Measurements from ENCODE around the gene DERL2.
"Not testable (repeated sequence)": the region's sequence is repeated elsewhere in the genome, so short reads cannot be mapped to it uniquely, and the experiment has no call there.

The DERL2 gene

GRCh38 chr17:5435781-5436315 lies 50.1 kb downstream of the DERL2 start:
- DNase-seq: not testable (repeated sequence)

GRCh38 chr17:5434984-5435383 lies 51.0 kb downstream of the DERL2 start:
- no peak for DNase-seq

- DNase-seq: no peak
These were observed 53.9 kb downstream of the DERL2 start for GRCh38 chr17:5431949-5432556.

DNA sequence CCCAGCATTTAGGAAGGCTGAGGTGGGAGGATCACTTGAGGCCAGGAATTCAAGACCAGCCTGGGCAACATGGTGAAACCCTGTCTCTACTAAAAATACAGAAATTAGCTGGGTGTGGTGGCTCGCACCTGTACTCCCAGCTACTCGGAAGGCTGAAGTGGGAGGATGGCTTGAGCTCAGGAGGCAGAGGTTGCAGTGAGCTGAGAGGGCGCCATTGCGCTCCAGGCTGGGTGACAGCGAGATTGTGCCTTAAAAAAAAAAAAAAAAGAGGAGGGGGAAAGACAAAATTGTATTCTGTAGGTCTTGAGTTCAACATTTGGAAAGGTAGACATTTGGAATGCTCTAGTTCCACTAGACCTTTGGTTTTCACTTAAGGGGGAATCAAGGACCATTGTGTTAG lies 54.7 kb downstream of the DERL2 start:
- not testable (repeated sequence) for DNase-seq

- DNase-seq: no peak
These were observed 55.5 kb downstream of the DERL2 start for GRCh38 chr17:5430413-5430999.

GRCh38 chr17:5429191-5429887 lies 56.6 kb downstream of the DERL2 start:
- DNase-seq: peak; percentile 3

GRCh38 chr17:5425826-5426225 lies 60.2 kb downstream of the DERL2 start:
- no peak for DNase-seq

GRCh38 chr17:5424909-5425308 lies 61.1 kb downstream of the DERL2 start:
- DNase-seq: no peak

DNA sequence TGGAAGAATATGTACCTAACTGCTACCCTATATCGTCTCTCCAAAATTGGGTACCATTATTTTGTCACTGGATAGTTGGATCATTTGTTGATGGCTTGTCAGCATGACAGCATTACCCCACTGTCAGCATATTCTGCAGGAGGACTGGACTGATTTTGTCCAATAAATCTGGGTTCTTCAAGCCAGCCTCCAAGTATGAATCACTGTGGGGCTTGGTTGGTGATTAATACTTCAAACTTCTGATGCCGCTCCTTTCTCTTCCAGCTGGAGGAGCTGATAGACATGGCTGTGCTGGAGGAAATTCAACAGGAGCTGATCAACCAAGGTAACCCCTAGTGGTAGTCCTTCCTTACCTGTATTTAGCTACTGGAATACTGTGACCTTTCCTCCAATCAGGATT lies 63.5 kb downstream of the DERL2 start:
- DNase-seq: no peak

Data from NCI-H774 (cell line).